Measurements from ENCODE around the gene GUF1.
A peak's percentile ranks its signal among the peaks of the same experiment; 100 is the strongest.

GUF1 gene

DNA sequence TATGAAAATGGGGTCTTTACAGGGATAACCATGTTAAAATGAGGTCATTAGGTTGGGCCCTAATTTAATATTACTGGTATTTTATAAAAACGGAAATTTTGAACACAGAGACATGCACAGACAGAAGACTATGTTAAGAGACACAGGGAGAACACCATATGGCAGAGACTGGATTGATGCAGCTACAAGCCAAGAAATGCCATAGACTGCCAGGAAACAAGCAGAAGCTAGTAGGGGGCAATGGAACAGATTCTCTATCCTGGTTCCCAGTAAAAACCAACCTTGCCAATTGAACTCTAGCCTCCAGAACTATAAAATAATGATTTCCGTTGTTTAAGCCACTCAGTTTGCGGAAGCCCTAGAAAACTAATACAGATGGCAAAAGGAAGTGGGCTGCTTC is 6.6 kb upstream of the GUF1 start:
- no peak for TF ChIP-seq POLR2AphosphoS5 (IDR thresholded peaks at IDR 0.05; ENCODE audit: low read depth)
- TF ChIP-seq GABPA (IDR thresholded peaks at IDR 0.05; ENCODE audit: low read depth), result no peak
- no peak for TF ChIP-seq REST (IDR thresholded peaks at IDR 0.05; ENCODE audit: insufficient replicate concordance, low read depth)
- TF ChIP-seq, protein P1, sequence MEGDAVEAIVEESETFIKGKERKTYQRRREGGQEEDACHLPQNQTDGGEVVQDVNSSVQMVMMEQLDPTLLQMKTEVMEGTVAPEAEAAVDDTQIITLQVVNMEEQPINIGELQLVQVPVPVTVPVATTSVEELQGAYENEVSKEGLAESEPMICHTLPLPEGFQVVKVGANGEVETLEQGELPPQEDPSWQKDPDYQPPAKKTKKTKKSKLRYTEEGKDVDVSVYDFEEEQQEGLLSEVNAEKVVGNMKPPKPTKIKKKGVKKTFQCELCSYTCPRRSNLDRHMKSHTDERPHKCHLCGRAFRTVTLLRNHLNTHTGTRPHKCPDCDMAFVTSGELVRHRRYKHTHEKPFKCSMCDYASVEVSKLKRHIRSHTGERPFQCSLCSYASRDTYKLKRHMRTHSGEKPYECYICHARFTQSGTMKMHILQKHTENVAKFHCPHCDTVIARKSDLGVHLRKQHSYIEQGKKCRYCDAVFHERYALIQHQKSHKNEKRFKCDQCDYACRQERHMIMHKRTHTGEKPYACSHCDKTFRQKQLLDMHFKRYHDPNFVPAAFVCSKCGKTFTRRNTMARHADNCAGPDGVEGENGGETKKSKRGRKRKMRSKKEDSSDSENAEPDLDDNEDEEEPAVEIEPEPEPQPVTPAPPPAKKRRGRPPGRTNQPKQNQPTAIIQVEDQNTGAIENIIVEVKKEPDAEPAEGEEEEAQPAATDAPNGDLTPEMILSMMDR (IDR thresholded peaks at IDR 0.05; ENCODE audit: insufficient read depth, low read length), result no peak
- TF ChIP-seq SPI1 (IDR thresholded peaks at IDR 0.05; ENCODE audit: borderline replicate concordance, low read depth), result no peak
- H3K4me3 ChIP-seq (replicated peaks; ENCODE audit: insufficient read depth, low read length), result no peak overlapping the region
- DNase-seq (ENCODE audit: low read depth in 1 of 2, low spot score in 1 of 2), result no peak
- H3K27ac ChIP-seq (replicated peaks), result no peak overlapping the region
- no peaks in the 10 kb centered on the region for H3K27me3 ChIP-seq (ENCODE audit: insufficient read depth, poor library complexity, severe bottlenecking)

DNA sequence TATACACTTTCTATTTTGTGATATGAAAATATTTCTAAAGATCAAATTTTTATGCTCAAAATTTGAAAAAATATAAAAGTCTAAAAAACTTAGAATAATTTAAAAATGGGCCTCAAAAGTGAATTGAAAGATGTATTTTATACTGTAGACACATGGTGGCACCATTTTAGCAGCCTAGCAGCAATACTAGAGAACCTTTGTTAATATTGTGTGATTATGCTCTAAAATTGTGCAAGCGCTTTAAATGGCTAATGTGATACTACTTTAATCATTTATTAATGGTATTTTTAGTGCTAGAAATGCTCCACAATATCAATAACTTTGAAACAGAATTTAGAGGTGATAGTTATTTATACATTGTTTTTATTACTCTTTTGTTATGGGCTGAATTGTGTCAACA is 3.7 kb upstream of the GUF1 start:
- Histone ChIP-seq H3K4me3 (replicated peaks; ENCODE audit: insufficient read depth, low read length) (no peak overlapping the region), H3K27me3 (ENCODE audit: insufficient read depth, poor library complexity, severe bottlenecking) (no peaks in the 10 kb centered on the region), H3K27ac (replicated peaks) (no peak overlapping the region)
- TF ChIP-seq SPI1 (IDR thresholded peaks at IDR 0.05; ENCODE audit: borderline replicate concordance, low read depth) (no peak), GABPA (IDR thresholded peaks at IDR 0.05; ENCODE audit: low read depth) (no peak), POLR2AphosphoS5 (IDR thresholded peaks at IDR 0.05; ENCODE audit: low read depth) (no peak), REST (IDR thresholded peaks at IDR 0.05; ENCODE audit: insufficient replicate concordance, low read depth) (no peak)
- TF ChIP-seq, protein P1 (IDR thresholded peaks at IDR 0.05; ENCODE audit: insufficient read depth, low read length), result no peak
- DNase-seq (ENCODE audit: low read depth in 1 of 2, low spot score in 1 of 2), result peak in 1 of 2 experiments; percentile 11

GRCh38 chr4:44675366-44675765 is 2.9 kb upstream of the GUF1 start:
- Histone ChIP-seq H3K27ac (replicated peaks) (no peak overlapping the region), H3K4me3 (replicated peaks; ENCODE audit: insufficient read depth, low read length) (no peak overlapping the region), H3K27me3 (ENCODE audit: insufficient read depth, poor library complexity, severe bottlenecking) (no peaks in the 10 kb centered on the region)
- no peak for DNase-seq (ENCODE audit: low read depth in 1 of 2, low spot score in 1 of 2)
- no peak for TF ChIP-seq SPI1 (IDR thresholded peaks at IDR 0.05; ENCODE audit: borderline replicate concordance, low read depth)
- TF ChIP-seq POLR2AphosphoS5 (IDR thresholded peaks at IDR 0.05; ENCODE audit: low read depth), result no peak
- TF ChIP-seq GABPA (IDR thresholded peaks at IDR 0.05; ENCODE audit: low read depth), result no peak
- TF ChIP-seq, protein P1 (IDR thresholded peaks at IDR 0.05; ENCODE audit: insufficient read depth, low read length), result no peak
- no peak for TF ChIP-seq REST (IDR thresholded peaks at IDR 0.05; ENCODE audit: insufficient replicate concordance, low read depth)
